Large intestine (tissue), 3 donors: ENCODE data around the gene KCNK7. TPM values are rescaled to one million over a fixed set of nuclear protein-coding genes. Genes with fewer than 3 reads are reported as not detected.

Experiments
- DNase-seq, 2 donors: peaks; one replicate each; pipeline versions ENCODE4 v3.0.0 to v3.0.0-alpha.2; 2013
- H3K27ac ChIP-seq: one replicate; pipeline ENCODE4 v1.5.1; 2013; ENCODE audit warnings: low read length
- H3K27me3 ChIP-seq: 2 replicates; pipeline ENCODE4 v1.6.1; 2013; ENCODE audit warnings: low read length; ENCODE audit not compliant: control insufficient read depth, insufficient read depth
- H3K36me3 ChIP-seq: 2 replicates; pipeline ENCODE4 v1.6.1; 2013; ENCODE audit warnings: low read length; ENCODE audit not compliant: control insufficient read depth, insufficient read depth
- H3K4me1 ChIP-seq: one replicate; pipeline ENCODE4 v1.6.1; 2013; ENCODE audit warnings: low read length; ENCODE audit not compliant: control insufficient read depth, insufficient read depth
- H3K4me3 ChIP-seq: one replicate; pipeline ENCODE4 v1.5.1; 2013; ENCODE audit warnings: low read length
- H3K9me3 ChIP-seq: one replicate; pipeline ENCODE4 v1.6.1; 2013; ENCODE audit warnings: mild to moderate bottlenecking, low read depth, low read length, moderate library complexity; ENCODE audit not compliant: control insufficient read depth
- WGBS: methylation state at CpG from one replicate; pipeline ENCODE4 v1.1.5; 2013; ENCODE audit warnings: low lambda C conversion rate; ENCODE audit not compliant: insufficient coverage; 5-methylcytosine and 5-hydroxymethylcytosine counted together
- polyA plus RNA-seq: library from polyadenylated mRNA; unstranded; fragments of 120-200 nt; gene quantifications from one replicate; pipeline ENCODE4 v1.2.1, GENCODE V29; 2013

The KCNK7 gene
- polyA plus RNA-seq, 1 donor: 0.49 TPM

GRCh38 chr11:65545853-65546216, 49.8 kb downstream of the KCNK7 start:
- Histone ChIP-seq H3K27me3 (no peaks in the 10 kb centered on the region), H3K4me3 (peak overlapping the region; percentile 52), H3K4me1 (peaks cover 22% of the 10 kb centered on the region), H3K27ac (peak overlapping the region; percentile 66), H3K36me3 (peaks cover 21% of the 10 kb centered on the region), H3K9me3 (no peaks in the 10 kb centered on the region)
- no peak for DNase-seq
- WGBS: no CpG with 5 or more reads among the region's 4 CpGs

Other genes with a start within 250 kb of the KCNK7 start
- 2.1 TPM for gene TIGD3, start 241.0 kb downstream of the KCNK7 start, polyA plus RNA-seq
- gene SLC25A45, start 213.2 kb downstream of the KCNK7 start, polyA plus RNA-seq: 41.2 TPM
- gene FRMD8, start 209.2 kb downstream of the KCNK7 start, polyA plus RNA-seq: 23.5 TPM
- gene NEAT1, start 173.0 kb downstream of the KCNK7 start, polyA plus RNA-seq: 1,329 TPM
- gene MALAT1, start 96.8 kb downstream of the KCNK7 start, polyA plus RNA-seq: 368 TPM
- 50.7 TPM for gene SCYL1, start 70.7 kb downstream of the KCNK7 start, polyA plus RNA-seq
- 105 TPM for gene LTBP3, start 37.4 kb downstream of the KCNK7 start, polyA plus RNA-seq
- 32.3 TPM for gene ZNRD2, start 25.3 kb downstream of the KCNK7 start, polyA plus RNA-seq
- gene FAM89B, start 23.3 kb downstream of the KCNK7 start, polyA plus RNA-seq: 25.9 TPM
- 77.9 TPM for gene EHBP1L1, start 19.7 kb downstream of the KCNK7 start, polyA plus RNA-seq
- 69.1 TPM for gene MAP3K11, start 18.4 kb upstream of the KCNK7 start, polyA plus RNA-seq
- 29.1 TPM for gene PCNX3, start 20.0 kb upstream of the KCNK7 start, polyA plus RNA-seq
- gene SIPA1, start 42.3 kb upstream of the KCNK7 start, polyA plus RNA-seq: 26.4 TPM
- gene RELA, start 67.1 kb upstream of the KCNK7 start, polyA plus RNA-seq: 53.8 TPM
- 57.8 TPM for gene KAT5, start 116.5 kb upstream of the KCNK7 start, polyA plus RNA-seq
- 38.9 TPM for gene RNASEH2C, start 125.0 kb upstream of the KCNK7 start, polyA plus RNA-seq
- 15.2 TPM for gene AP5B1, start 185.2 kb upstream of the KCNK7 start, polyA plus RNA-seq
- gene OVOL1, start 191.3 kb upstream of the KCNK7 start, polyA plus RNA-seq: 32.6 TPM
- 6.3 TPM for gene SNX32, start 238.2 kb upstream of the KCNK7 start, polyA plus RNA-seq